Measurements from ENCODE around the gene TCTN2.

Gene TCTN2

GRCh38 chr12:123696207-123696606, 25.3 kb downstream of the TCTN2 start:
- Histone ChIP-seq H3K4me3 (ENCODE audit: low read length) (no peak overlapping the region), H3K4me1 (ENCODE audit: insufficient read depth, low read length) (no peaks in the 10 kb centered on the region)

GRCh38 chr12:123696646-123697045, 25.7 kb downstream of the TCTN2 start:
- Histone ChIP-seq H3K9ac (ENCODE audit: low read depth, low read length) (no peak overlapping the region), H3K27ac (ENCODE audit: low read length) (no peak overlapping the region), H3K9me3 (ENCODE audit: insufficient read depth, low read depth, low read length) (no peaks in the 10 kb centered on the region), H3K36me3 (ENCODE audit: insufficient read depth, low read depth, low read length) (peaks cover 10% of the 10 kb centered on the region; the same call in 1 of the 2 replicates), H3K4me3 (ENCODE audit: low read length) (no peak overlapping the region), H3K4me1 (ENCODE audit: insufficient read depth, low read length) (no peaks in the 10 kb centered on the region), H3K27me3 (ENCODE audit: insufficient read depth, low read length) (no peaks in the 10 kb centered on the region)

More at GRCh38 chr12:123696207-123696606, 25.3 kb downstream of the TCTN2 start:
- no peak overlapping the region for H3K27ac ChIP-seq (ENCODE audit: low read length)
- no peak overlapping the region for H3K9ac ChIP-seq (ENCODE audit: low read depth, low read length)
- H3K36me3 ChIP-seq (ENCODE audit: insufficient read depth, low read depth, low read length), result peaks cover 10% of the 10 kb centered on the region; the same call in 1 of the 2 replicates
- H3K9me3 ChIP-seq (ENCODE audit: insufficient read depth, low read depth, low read length), result no peaks in the 10 kb centered on the region
- no peaks in the 10 kb centered on the region for H3K27me3 ChIP-seq (ENCODE audit: insufficient read depth, low read length)

- no peak overlapping the region for H3K4me3 ChIP-seq (ENCODE audit: low read length)
- H3K36me3 ChIP-seq (ENCODE audit: insufficient read depth, low read depth, low read length), result no peaks in the 10 kb centered on the region
- no peaks in the 10 kb centered on the region for H3K27me3 ChIP-seq (ENCODE audit: insufficient read depth, low read length)
- H3K9me3 ChIP-seq (ENCODE audit: insufficient read depth, low read depth, low read length), result no peaks in the 10 kb centered on the region
- no peak overlapping the region for H3K9ac ChIP-seq (ENCODE audit: low read depth, low read length)
- H3K4me1 ChIP-seq (ENCODE audit: insufficient read depth, low read length), result no peaks in the 10 kb centered on the region
- no peak overlapping the region for H3K27ac ChIP-seq (ENCODE audit: low read length)
These were observed 35.0 kb downstream of the TCTN2 start for GRCh38 chr12:123705935-123706334.

- Histone ChIP-seq H3K36me3 (ENCODE audit: insufficient read depth, low read depth, low read length) (no peaks in the 10 kb centered on the region), H3K4me1 (ENCODE audit: insufficient read depth, low read length) (no peaks in the 10 kb centered on the region), H3K4me3 (ENCODE audit: low read length) (no peak overlapping the region), H3K9ac (ENCODE audit: low read depth, low read length) (no peak overlapping the region), H3K9me3 (ENCODE audit: insufficient read depth, low read depth, low read length) (no peaks in the 10 kb centered on the region), H3K27ac (ENCODE audit: low read length) (no peak overlapping the region), H3K27me3 (ENCODE audit: insufficient read depth, low read length) (no peaks in the 10 kb centered on the region)
These were observed 36.6 kb downstream of the TCTN2 start for GRCh38 chr12:123707466-123707865.

GRCh38 chr12:123712780-123713319, 41.9 kb downstream of the TCTN2 start:
- H3K27me3 ChIP-seq (ENCODE audit: insufficient read depth, low read length), result no peaks in the 10 kb centered on the region
- peak overlapping the region; percentile 84 for H3K9ac ChIP-seq (ENCODE audit: low read depth, low read length)
- H3K4me3 ChIP-seq (ENCODE audit: low read length), result peak overlapping the region; percentile 87
- H3K27ac ChIP-seq (ENCODE audit: low read length), result no peak overlapping the region
- H3K9me3 ChIP-seq (ENCODE audit: insufficient read depth, low read depth, low read length), result no peaks in the 10 kb centered on the region
- H3K4me1 ChIP-seq (ENCODE audit: insufficient read depth, low read length), result 0 out of 2 replicates have a peak, but pooled peaks cover 8% of the 10 kb centered on the region
- H3K36me3 ChIP-seq (ENCODE audit: insufficient read depth, low read depth, low read length), result peaks cover 4% of the 10 kb centered on the region; the same call in 1 of the 2 replicates

- H3K27ac ChIP-seq (ENCODE audit: low read length), result no peak overlapping the region
- H3K4me1 ChIP-seq (ENCODE audit: insufficient read depth, low read length), result 0 out of 2 replicates have a peak, but pooled peaks cover 8% of the 10 kb centered on the region
- H3K27me3 ChIP-seq (ENCODE audit: insufficient read depth, low read length), result no peaks in the 10 kb centered on the region
- peaks cover 4% of the 10 kb centered on the region; the same call in 1 of the 2 replicates for H3K36me3 ChIP-seq (ENCODE audit: insufficient read depth, low read depth, low read length)
- peak overlapping the region; percentile 87 for H3K4me3 ChIP-seq (ENCODE audit: low read length)
- H3K9ac ChIP-seq (ENCODE audit: low read depth, low read length), result peak overlapping the region; percentile 84; the same call in 1 of the 2 replicates
- H3K9me3 ChIP-seq (ENCODE audit: insufficient read depth, low read depth, low read length), result no peaks in the 10 kb centered on the region
These were observed 42.5 kb downstream of the TCTN2 start for GRCh38 chr12:123713398-123713797.

GRCh38 chr12:123713823-123714585, 43.1 kb downstream of the TCTN2 start:
- Histone ChIP-seq H3K4me1 (ENCODE audit: insufficient read depth, low read length) (0 out of 2 replicates have a peak, but pooled peaks cover 8% of the 10 kb centered on the region), H3K9ac (ENCODE audit: low read depth, low read length) (peak overlapping the region; percentile 84), H3K36me3 (ENCODE audit: insufficient read depth, low read depth, low read length) (peaks cover 7% of the 10 kb centered on the region), H3K4me3 (ENCODE audit: low read length) (peak overlapping the region; percentile 87; the same call in 1 of the 2 replicates), H3K27me3 (ENCODE audit: insufficient read depth, low read length) (no peaks in the 10 kb centered on the region), H3K27ac (ENCODE audit: low read length) (no peak overlapping the region), H3K9me3 (ENCODE audit: insufficient read depth, low read depth, low read length) (no peaks in the 10 kb centered on the region)

GRCh38 chr12:123715195-123715594, 44.3 kb downstream of the TCTN2 start:
- H3K9me3 ChIP-seq (ENCODE audit: insufficient read depth, low read depth, low read length), result no peaks in the 10 kb centered on the region
- no peak overlapping the region for H3K4me3 ChIP-seq (ENCODE audit: low read length)
- peaks cover 18% of the 10 kb centered on the region for H3K36me3 ChIP-seq (ENCODE audit: insufficient read depth, low read depth, low read length)
- H3K27me3 ChIP-seq (ENCODE audit: insufficient read depth, low read length), result no peaks in the 10 kb centered on the region
- 0 out of 2 replicates have a peak, but pooled peaks cover 8% of the 10 kb centered on the region for H3K4me1 ChIP-seq (ENCODE audit: insufficient read depth, low read length)
- H3K9ac ChIP-seq (ENCODE audit: low read depth, low read length), result no peak overlapping the region
- H3K27ac ChIP-seq (ENCODE audit: low read length), result no peak overlapping the region

- Histone ChIP-seq H3K9ac (ENCODE audit: low read depth, low read length) (no peak overlapping the region), H3K9me3 (ENCODE audit: insufficient read depth, low read depth, low read length) (no peaks in the 10 kb centered on the region), H3K4me3 (ENCODE audit: low read length) (no peak overlapping the region), H3K4me1 (ENCODE audit: insufficient read depth, low read length) (0 out of 2 replicates have a peak, but pooled peaks cover 8% of the 10 kb centered on the region), H3K27me3 (ENCODE audit: insufficient read depth, low read length) (no peaks in the 10 kb centered on the region), H3K36me3 (ENCODE audit: insufficient read depth, low read depth, low read length) (peaks cover 40% of the 10 kb centered on the region), H3K27ac (ENCODE audit: low read length) (no peak overlapping the region)
These were observed 46.4 kb downstream of the TCTN2 start for GRCh38 chr12:123717350-123717749.

GRCh38 chr12:123720141-123720814, 49.4 kb downstream of the TCTN2 start:
- Histone ChIP-seq H3K27me3 (ENCODE audit: insufficient read depth, low read length) (no peaks in the 10 kb centered on the region), H3K9me3 (ENCODE audit: insufficient read depth, low read depth, low read length) (no peaks in the 10 kb centered on the region), H3K36me3 (ENCODE audit: insufficient read depth, low read depth, low read length) (peaks cover 61% of the 10 kb centered on the region), H3K4me1 (ENCODE audit: insufficient read depth, low read length) (no peaks in the 10 kb centered on the region), H3K27ac (ENCODE audit: low read length) (no peak overlapping the region), H3K9ac (ENCODE audit: low read depth, low read length) (no peak overlapping the region), H3K4me3 (ENCODE audit: low read length) (no peak overlapping the region)

GRCh38 chr12:123721245-123721644, 50.3 kb downstream of the TCTN2 start:
- Histone ChIP-seq H3K27me3 (ENCODE audit: insufficient read depth, low read length) (no peaks in the 10 kb centered on the region), H3K9ac (ENCODE audit: low read depth, low read length) (no peak overlapping the region), H3K27ac (ENCODE audit: low read length) (no peak overlapping the region), H3K4me1 (ENCODE audit: insufficient read depth, low read length) (no peaks in the 10 kb centered on the region), H3K4me3 (ENCODE audit: low read length) (no peak overlapping the region), H3K36me3 (ENCODE audit: insufficient read depth, low read depth, low read length) (peaks cover 70% of the 10 kb centered on the region), H3K9me3 (ENCODE audit: insufficient read depth, low read depth, low read length) (no peaks in the 10 kb centered on the region)

All from iPS-20b (cell line).